Aortic smooth muscle cell (primary cell): ENCODE measurements around the gene SYNGR2. TPM values are rescaled to one million over a fixed set of nuclear protein-coding genes. Genes with fewer than 3 reads are reported as not detected.

Experiments used
- total RNA-seq: library from RNA; depleted of rRNA; stranded (reverse); fragments of >200 nt; gene quantifications from 2 replicates; pipeline ENCODE4 v1.2.3, GENCODE V29; 2014

The SYNGR2 gene
- total RNA-seq: 16.6 and 18.4 TPM in 2 replicates

DNA sequence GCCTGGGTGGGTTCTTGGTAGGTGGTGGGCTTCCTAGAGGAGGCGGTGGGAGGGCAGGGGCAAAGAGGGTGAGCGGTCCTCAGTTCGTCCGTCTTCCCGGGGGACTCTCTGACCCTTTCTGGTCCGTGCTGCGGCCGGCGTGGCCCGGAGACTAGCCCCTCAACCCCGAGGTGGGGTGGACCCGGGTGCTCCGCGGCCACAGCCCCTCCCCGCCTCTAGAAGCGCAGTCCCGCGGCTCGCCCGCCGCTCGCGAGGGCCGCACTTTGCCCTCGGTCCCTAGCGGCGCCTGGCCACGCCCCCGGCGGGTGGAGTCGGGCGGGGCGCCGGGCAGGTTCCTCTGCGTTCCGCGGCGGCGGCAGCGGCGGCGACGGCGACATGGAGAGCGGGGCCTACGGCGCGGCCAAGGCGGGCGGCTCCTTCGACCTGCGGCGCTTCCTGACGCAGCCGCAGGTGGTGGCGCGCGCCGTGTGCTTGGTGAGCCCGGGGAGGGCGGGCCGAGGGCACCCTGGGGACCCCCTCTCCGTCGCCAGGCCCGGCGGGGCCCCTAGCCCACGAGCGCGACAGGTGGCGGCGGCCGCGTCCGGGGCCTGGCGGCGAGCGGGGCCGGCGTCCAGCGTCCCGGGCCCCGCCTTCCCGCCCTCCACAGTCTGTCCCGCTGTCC lies at the start of gene SYNGR2:
Gene SYNGR2 (plus strand): TSS at position 340 of the 661 bp plus-strand sequence. CDS start 36 bp downstream, at position 376.

GRCh38 chr17:78128551-78129350 lies 39.6 kb upstream of the SYNGR2 start, which contains the start of gene TMC6:
Gene TMC6, minus strand, starts transcription at chr17:78128755. Its CDS starts 1,923 bp downstream, at chr17:78126832.

GRCh38 chr17:78130437-78131101 lies 37.8 kb upstream of the SYNGR2 start, which contains the start of gene TMC8:
Gene TMC8, plus strand, starts transcription at chr17:78130771. Its CDS starts 818 bp downstream, at chr17:78131589.

GRCh38 chr17:78186692-78187595 lies 18.6 kb downstream of the SYNGR2 start, which contains the start of the genes AFMID and TK1:
Gene AFMID, plus strand, starts transcription at chr17:78187362. Its CDS starts 9 bp downstream, at chr17:78187371.
Gene TK1, minus strand, starts transcription at chr17:78187052. Its CDS starts 58 bp downstream, at chr17:78186994.

GRCh38 chr17:78214016-78214705 lies 45.8 kb downstream of the SYNGR2 start, which contains the start of gene BIRC5:
Gene BIRC5, plus strand, starts transcription at chr17:78214253. Its CDS starts 64 bp downstream, at chr17:78214317.

Other genes starting within 250 kb of the SYNGR2 start
- 8.3 and 10.1 TPM in 2 replicates for gene TNRC6C, start 209.9 kb upstream of the SYNGR2 start, total RNA-seq
- gene TMC6, start 39.8 kb upstream of the SYNGR2 start, total RNA-seq: 1.2 and 1.8 TPM in 2 replicates
- not detected in 2 replicates for gene TMC8, start 37.8 kb upstream of the SYNGR2 start, total RNA-seq
- not detected in 2 replicates for gene C17orf99, start 22.2 kb upstream of the SYNGR2 start, total RNA-seq
- 104 and 136 TPM in 2 replicates for gene TK1, start 18.5 kb downstream of the SYNGR2 start, total RNA-seq
- 30.2 and 48.4 TPM in 2 replicates for gene AFMID, start 18.8 kb downstream of the SYNGR2 start, total RNA-seq
- gene BIRC5, start 45.7 kb downstream of the SYNGR2 start, total RNA-seq: 48.7 and 63.8 TPM in 2 replicates
- gene TMEM235, start 63.0 kb downstream of the SYNGR2 start, total RNA-seq: not detected in 2 replicates
- gene SOCS3, start 191.5 kb downstream of the SYNGR2 start, total RNA-seq: 107 and 145 TPM in 2 replicates
- gene PGS1, start 210.1 kb downstream of the SYNGR2 start, total RNA-seq: 29.5 and 33.7 TPM in 2 replicates